HG02840 (cell line): ENCODE results near the gene FKBP10.
"Not testable (repeated sequence)": the region's sequence is repeated elsewhere in the genome, so short reads cannot be mapped to it uniquely, and the experiment has no call there.

Experiments
- ATAC-seq: cut with Tn5 transposase; IDR thresholded peaks from one replicate; pipeline ENCODE4 v1.9.1; 2021; ENCODE audit warnings: mild to moderate bottlenecking, moderate library complexity, moderate number of reproducible peaks; ENCODE audit not compliant: unreplicated experiment, low FRiP score

FKBP10 gene

DNA sequence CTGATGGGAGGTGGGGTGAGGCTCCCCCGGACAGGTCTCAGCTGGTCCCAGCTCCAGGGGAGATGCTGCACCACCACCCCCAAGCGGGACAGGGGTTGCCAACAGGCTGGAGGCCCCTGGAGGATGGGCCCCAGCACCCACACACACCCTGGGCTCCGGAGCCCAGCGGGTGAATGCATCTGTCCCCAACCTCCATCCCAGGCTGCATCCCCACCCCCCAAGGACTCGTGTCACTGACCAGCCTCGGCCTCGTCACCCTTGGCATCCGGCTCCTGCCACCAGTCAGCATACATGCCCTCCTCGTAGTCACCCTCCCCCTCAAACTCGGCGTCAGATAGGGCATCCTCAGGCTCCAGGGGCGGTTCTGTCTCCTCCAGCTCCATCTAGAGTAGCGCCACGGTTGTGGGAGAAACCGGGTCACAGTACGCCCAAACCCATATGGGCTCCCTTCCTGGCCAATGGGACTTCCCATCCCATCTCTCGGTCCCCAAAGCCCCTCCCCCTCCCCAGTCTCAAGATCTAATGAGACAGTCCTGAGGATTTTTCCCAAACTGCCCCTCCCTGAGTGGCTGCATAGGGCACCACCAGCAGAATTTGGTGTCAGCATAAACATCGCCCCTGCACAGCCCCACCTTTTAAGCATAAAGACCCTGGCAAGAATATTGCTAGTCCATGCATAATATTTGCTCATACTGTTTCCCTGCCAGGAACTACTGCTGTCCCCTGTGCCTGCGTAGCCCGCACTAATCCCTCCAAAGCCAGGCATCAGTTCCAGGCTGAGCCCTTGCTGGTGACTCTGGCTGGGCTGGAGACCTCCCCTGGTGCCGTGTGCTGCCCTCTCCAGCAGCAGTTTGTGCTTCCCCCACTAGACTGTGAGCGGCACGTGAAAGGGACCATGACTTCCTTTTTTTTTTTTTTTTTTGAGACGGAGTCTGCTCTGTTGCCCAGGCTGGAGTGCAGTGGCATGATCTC lies 9.5 kb upstream of the FKBP10 start:
- no peak for ATAC-seq

DNA sequence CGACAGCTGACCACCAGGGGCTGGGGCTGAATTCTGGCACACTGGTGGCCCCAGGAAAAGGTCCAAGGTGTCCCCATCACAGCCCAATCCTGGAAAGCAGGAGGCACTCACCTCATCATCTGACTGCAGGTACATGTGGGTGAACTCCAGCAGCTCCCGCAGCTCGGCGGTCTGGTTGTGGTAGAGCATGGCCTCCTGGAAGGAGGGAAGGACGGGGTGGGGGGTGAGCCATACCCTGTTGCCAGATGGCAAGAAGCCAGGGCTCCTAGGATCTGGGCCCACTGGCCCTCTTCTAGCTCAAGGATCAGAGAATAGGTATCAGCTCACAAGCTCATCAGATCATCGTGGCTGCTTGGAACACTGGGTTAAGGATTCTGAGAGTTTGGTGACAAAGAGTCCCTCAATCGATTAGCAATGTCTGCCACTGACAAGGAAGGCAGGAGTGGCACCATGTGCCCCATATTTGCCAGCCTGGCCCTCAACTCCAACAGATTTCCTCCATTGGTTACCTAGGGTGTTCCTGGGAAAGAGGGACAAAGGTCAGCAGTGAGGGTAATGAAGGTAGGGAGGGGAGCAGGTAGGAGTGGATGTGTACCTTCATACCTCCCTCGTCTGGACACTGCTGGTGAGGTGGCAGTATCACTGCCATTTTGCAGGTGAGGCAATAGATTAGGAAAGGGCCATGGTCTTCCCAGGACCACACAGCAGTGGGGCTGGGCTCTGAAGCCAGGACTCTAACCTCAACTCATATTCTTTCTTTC lies 5.9 kb upstream of the FKBP10 start:
- ATAC-seq: no peak

DNA sequence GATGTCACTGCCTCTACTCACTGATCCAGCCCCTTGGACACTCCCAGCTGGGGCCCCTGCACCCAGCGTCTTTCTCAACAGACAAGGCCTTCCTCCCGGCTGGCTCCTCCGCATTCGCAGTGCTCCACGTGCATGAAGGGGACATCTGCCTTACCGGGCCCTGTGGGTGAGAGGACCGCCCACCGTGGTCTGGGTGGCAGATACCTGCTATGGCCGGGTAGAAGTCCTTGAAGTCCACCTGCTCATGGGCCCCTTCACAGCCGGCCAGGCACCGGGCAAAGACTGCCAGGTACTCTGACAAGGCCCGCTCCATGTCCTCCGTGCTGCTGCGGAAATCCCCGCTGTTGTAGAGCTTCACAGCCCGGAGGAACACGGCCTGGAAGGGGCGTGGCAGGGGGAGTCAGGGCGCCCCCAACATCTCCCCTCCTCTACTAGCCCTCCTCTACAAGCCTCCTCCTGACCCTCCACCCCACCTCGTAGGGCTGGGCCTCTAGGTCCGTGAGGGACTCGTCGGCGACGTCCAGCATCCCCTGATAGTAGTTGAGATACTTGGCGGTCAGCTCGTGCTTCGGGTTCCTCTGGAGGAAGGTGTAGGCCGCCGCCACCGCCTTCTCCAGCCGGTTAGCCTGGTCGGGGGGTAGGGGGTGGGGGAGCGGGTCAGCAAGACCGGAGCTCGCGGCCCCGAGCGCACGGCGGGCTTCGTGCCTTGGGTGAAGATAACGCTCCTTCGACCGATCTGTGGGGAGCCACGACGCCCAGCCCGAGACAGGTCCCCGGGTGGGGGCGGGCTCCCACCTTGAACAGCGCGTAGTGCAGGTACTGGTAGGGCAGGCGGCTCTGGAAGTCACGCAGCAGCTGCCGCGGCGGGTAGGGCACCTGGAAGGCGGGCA lies 1.9 kb upstream of the FKBP10 start:
- no peak for ATAC-seq

DNA sequence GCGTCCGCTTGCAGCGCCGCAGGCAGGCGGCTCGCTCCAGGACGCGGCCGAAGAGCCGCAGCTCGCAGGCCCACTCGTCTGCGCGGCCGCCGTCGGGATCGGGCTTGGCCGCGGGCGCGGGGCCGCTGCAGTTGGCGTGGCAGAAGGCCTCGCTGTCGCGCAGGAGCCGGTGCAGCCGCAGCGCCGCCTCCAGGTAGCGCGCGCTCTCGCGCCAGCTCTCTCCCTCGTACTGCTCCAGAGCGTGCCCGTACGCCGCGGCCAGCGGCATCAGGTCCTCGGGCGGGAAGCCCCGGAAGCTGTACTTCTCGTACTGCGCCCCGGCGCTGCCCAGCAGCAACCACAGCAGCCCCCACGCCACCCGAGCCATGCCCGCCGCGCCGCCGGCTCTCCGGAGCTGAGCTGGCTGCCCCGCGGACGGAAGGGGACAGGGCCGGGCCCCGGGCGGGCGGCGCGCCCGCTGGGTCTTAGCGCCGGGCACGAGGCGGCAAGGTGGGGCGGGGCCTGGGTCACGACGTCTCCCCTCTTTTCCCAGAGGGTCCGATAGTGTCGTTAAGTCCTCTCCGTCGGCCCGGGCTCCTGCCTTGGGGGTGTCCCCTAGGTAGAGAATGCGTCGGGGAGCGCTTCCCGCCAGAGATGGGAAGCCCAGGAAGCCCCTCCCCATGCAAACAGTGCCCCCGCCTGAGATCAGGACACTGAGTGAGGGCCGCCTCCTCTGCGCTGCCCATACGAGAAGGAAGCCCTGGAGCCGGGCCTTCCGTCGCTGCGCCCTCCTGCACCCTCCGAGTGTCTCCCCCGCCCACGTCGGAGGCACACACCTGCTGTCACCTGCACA lies 1.0 kb upstream of the FKBP10 start, which contains the start of gene P3H4:
Gene P3H4 (minus strand): TSS at position 401 of the 832 bp plus-strand sequence. CDS start 34 bp downstream, at position 367.
- ATAC-seq: no peak

DNA sequence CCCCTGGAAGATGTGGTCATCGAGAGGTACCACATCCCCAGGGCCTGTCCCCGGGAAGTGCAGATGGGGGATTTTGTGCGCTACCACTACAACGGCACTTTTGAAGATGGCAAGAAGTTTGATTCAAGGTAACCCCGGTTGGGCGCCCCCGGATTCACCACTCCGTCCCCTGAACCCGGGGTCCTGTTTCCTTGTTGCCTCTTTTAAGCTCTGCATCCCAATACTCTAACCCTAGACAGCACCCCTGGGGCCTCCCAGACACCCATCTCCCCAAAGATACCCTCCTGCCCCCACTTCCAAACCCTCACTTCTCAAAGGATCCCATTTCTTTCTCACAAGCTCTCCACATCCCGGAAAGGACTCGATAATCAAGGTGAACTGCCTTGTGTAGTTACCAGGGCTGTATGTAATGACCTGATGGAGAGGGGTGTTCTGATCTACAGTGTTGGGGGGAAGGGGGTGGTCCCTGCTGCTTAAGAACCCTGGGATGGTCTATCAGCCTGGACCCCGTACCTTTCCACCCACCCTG lies 412 bp downstream of the FKBP10 start:
- ATAC-seq: no peak

DNA sequence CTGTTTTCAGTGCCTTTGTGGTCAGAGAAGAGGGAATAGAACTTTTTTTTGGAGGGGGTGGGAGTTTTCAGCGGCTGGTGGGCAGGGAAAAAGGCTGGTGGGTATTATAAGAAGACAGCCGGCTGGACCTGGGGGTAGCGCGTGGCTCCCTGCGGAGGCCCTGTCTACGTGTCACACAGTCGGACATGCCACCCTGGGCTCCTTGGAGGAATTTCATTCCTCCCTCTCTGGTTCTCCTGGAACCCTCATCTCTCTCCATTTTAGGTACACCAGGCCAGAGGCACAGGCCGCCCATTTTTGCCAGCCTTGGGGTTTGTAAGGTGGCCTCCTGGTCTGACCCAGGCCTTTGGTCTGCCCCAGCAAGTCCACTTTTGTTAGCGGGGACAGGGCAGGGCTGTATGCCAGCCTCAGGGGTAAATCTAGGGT lies 908 bp downstream of the FKBP10 start:
- no peak for ATAC-seq

DNA sequence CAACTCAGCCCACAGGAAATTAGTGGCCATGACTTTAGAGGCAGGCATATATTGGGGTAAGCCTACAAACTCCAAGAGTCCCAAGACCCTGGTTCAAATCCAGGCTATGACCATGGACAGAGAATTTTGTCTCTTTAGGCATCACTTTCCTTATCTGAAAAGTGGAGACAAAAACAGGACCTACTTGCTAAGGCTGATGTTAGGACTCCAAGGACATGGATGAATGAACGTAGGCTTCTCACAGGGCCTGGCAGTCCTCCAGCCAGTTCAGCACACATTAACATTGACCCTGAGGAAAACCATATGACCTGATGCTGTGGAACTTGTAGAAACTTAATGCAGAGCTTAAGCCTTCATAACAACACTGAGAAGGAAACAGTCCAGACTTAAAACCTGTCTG lies 1.4 kb downstream of the FKBP10 start:
- no peak for ATAC-seq

DNA sequence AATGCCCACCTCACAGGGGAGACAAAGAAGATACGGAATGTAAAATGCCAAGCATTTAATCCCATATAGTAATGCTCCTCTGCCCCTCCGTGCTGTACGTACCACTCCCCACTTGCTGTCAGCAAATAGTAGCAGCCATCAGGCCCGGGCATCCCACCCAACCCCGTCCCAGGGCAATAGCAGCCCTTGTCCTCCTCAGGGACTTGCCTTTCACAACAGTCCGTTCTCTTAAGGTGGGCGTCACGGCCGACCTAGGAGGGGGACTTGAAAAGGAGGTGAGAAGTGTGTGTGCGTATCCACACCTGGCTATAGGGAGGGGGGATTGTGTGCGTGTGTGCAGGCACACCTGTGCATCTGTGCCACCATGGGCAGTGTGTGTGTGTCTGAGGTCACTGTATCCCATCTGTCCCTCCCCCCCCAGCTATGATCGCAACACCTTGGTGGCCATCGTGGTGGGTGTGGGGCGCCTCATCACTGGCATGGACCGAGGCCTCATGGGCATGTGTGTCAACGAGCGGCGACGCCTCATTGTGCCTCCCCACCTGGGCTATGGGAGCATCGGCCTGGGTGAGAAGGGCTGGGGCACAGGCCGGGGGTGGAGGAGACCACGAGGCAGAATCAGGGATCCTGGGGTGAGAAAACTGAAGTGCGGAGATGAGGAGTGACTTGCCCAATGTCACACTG lies 4.0 kb downstream of the FKBP10 start:
- ATAC-seq: no peak

DNA sequence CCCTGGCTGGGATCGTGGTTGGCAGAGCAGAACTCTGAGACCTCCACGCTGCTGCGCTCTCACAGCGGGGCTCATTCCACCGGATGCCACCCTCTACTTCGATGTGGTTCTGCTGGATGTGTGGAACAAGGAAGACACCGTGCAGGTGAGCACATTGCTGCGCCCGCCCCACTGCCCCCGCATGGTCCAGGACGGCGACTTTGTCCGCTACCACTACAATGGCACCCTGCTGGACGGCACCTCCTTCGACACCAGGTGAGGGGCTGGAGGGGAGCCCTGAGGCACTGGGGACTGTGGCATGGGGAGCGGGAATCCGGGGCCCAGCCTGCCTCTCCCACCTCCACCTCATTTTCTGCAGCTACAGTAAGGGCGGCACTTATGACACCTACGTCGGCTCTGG lies 5.2 kb downstream of the FKBP10 start:
- ATAC-seq: no peak

DNA sequence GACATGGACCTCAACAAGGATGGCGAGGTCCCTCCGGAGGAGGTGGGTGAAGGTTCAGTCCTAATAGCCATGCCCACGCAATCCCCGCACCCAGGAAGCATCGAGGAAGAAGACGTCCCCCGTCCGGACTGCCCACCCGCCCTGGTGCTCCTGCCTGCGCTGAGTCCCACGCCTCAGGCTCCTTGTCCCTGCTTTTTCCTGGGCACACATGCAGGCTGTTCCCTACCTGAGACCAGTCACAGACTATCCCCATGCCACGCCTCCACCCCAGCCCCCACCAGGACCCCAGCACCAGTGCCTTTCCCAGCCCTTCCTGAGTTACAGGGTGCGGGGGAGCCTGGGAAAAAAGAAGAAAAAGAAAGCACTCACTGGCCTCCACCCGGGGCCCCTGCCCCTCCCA lies 9.0 kb downstream of the FKBP10 start:
- ATAC-seq: no peak

DNA sequence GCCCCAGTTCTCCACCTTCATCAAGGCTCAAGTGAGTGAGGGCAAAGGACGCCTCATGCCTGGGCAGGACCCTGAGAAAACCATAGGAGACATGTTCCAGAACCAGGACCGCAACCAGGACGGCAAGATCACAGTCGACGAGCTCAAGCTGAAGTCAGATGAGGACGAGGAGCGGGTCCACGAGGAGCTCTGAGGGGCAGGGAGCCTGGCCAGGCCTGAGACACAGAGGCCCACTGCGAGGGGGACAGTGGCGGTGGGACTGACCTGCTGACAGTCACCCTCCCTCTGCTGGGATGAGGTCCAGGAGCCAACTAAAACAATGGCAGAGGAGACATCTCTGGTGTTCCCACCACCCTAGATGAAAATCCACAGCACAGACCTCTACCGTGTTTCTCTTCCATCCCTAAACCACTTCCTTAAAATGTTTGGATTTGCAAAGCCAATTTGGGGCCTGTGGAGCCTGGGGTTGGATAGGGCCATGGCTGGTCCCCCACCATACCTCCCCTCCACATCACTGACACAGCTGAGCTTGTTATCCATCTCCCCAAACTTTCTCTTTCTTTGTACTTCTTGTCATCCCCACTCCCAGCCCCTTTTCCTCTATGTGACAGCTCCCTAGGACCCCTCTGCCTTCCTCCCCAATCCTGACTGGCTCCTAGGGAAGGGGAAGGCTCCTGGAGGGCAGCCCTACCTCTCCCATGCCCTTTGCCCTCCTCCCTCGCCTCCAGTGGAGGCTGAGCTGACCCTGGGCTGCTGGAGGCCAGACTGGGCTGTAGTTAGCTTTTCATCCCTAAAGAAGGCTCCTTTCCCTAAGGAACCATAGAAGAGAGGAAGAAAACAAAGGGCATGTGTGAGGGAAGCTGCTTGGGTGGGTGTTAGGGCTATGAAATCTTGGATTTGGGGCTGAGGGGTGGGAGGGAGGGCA lies 9.7 kb downstream of the FKBP10 start:
- no peak for ATAC-seq

DNA sequence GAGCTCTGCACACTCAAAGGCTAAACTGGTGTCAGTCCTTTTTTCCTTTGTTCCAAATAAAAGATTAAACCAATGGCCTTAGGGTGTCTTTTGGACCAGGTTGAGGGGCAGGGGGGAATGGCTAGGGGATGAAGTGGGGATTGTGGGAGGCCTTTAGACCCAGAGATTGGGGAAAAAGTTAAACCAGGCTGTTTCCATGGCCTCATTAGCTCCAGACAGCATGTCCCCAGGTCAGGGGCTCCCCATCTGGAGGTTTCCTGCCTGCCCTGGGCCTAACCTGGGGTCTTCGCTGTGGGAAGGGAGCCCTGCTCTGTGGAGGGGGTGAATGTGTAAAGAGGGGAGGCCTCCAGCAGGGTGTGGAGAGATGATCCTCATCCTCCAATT lies 10.3 kb downstream of the FKBP10 start:
- no peak for ATAC-seq

DNA sequence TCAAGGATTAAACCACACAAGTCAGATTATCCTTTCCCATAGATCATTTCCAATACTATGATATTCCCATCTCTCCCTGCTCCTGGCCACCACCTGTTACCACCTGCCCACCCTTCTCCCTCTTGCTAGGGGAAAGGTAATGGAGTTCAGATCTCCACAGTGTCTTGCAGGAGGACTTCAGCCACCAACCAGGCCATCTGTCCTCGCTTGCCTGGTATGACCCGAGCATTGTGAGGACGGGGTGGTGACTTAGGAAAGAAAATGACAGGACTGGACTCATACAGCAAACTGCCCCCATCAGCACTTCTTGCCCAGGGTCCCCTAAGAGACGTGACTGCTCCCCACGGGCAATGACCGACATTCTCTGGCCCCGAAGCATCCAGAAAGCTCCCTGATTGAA lies 10.8 kb downstream of the FKBP10 start:
- no peak for ATAC-seq

DNA sequence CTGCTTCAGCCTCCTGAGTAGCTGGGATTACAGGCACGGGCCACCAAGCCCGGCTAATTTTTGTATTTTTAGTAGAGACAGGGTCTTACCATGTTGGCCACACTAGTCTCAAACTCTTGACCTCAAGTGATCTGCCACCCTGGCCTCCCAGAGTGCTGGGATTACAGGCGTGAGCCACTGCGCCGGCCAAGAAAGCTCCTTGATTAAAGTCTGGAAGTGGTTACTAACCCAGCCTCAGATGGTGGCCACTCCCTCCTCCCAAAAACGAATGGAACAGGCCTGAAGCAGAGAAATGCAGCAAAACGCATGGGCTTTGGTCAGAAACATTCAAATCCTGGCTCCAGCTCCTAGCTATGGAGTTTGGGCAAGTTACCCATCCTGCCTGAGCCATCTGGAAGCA lies 11.3 kb downstream of the FKBP10 start:
- no peak for ATAC-seq

DNA sequence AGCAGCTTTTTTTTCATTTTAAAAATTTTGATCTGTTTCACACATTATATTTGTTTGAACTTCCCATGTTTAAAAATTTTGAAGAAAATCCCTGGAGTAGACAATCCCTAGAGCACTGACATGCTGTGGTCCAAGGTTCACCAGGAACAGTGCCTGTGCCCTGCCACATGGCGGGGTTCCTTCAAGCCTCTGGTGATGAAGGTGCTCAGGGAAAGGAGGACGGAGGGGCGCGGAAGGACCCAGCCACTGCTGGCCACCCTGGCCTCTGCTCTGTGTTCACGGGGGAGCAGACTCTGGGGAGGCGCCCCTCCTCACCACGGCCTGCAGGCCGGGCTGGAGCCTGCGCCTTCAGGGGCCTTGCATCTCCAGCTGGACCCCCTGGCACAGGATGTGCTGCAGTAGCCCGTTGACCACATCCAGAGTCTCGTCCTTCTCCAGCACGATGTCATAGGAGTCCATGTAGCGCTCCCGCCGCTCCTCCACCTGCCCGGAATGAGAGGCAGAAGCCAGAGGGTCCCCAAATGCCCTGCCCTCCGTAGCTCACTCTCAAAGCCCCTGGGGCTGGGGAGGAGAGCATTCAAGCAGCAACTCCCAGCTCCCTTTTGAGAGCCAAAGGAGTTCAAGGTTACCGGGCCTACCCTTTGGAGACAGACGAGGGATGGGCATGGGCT lies 12.5 kb downstream of the FKBP10 start:
- ATAC-seq: no peak

DNA sequence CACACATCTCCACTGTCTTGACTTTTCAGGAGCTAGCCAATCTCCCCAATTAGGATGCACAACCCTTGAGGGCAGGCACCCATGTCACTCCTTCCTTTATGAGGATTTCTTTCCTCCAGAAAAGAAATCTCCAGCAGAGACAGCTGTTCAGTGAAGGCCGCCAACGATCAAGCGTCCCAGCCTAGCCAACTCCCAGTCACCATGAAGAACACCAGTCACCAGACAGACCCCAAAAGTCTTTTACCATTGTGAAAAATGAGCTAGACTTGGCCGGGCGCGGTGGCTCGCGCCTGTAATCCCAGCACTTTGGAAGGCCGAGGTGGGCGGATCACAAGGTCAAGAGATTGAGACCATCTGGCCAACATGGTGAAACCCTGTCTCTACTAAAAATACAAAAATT lies 17.2 kb downstream of the FKBP10 start:
- not testable (repeated sequence) for ATAC-seq

DNA sequence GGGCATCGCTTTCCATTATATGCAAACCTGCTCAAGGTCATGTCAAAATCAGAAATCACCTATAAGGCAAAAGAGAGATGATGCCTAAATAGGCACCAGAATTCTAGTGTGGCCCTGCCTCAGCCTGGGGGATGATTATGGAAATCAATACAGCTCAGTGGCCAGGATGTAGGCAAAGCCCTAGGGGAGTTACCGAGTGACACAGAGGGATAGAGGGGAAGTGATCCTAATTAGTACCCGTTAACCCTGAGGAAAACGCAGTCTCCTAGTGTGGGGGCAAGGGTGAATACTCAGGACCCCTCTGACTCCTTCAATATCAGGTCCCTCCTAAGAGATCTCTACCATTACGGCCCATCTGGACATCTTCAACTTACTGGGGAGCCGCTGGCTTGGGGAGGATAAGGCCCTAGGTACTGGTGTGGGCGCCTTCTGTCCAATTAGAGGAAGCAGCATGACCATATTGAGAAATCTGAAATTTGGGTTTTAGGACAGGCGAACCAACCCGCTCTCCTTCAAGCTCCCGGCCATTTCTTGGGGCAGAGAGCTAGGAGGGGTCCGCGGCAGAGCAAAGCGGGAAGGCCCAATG lies 22.5 kb downstream of the FKBP10 start:
- peak; percentile 24 for ATAC-seq
